Fibroblast of skin of scalp (primary cell): ENCODE results near the gene SBNO2.
"Not testable (repeated sequence)": the region's sequence is repeated elsewhere in the genome, so short reads cannot be mapped to it uniquely, and the experiment has no call there.

Source experiments
- DNase-seq: peaks from one replicate; pipeline ENCODE4 v3.0.0-alpha.2; 2013

Gene SBNO2

DNA sequence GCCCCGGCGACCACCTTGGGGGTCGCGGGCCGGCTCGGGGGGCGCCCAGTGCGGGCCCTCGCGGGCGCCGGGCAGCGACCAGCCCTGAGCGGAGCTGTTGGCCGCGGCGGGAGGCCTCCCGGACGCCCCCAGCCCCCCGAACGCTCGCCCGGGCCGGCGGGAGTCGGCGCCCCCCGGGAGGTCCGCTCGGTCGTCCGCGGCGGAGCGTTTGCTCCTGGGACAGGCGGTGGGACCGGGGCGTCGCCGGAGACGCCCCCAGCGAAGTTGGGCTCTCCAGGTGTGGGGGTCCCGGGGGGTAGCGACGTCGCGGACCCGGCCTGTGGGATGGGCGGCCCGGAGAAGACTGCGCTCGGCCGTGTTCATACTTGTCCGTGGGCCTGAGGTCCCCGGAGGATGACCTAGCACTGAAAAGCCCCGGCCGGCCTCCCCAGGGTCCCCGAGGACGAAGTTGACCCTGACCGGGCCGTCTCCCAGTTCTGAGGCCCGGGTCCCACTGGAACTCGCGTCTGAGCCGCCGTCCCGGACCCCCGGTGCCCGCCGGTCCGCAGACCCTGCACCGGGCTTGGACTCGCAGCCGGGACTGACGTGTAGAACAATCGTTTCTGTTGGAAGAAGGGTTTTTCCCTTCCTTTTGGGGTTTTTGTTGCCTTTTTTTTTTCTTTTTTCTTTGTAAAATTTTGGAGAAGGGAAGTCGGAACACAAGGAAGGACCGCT is 32.2 kb upstream of the SBNO2 start:
- DNase-seq: no peak

- DNase-seq: peak; percentile 98
Measured at GRCh38 chr19:1205114-1206099, 31.3 kb upstream of the SBNO2 start, which contains the start of gene STK11. Gene STK11 (plus strand): TSS chr19:1205778. CDS start chr19:1206914, 1,136 bp downstream.

- not testable (repeated sequence) for DNase-seq
Measured at GRCh38 chr19:1200614-1201013, 26.5 kb upstream of the SBNO2 start.

DNA sequence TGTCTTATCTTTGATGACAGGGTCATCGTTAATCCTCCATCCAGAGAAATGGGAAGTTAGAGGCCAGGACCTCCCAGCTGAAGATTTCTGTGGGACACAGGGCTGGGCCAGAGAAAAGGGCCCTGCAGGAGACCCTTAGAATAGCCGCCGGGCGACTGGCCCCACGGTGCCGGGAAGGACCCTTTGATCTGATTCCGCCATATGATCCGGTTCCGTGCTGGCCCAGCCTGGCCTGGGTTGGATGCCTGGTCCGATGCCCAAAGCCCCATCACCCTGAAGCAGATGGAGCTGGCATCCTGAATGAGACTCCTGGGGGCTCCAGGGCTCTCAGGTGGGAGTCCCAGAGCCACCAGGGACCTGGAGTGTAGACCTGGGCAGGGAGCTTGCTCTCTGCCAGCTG is 25.5 kb upstream of the SBNO2 start:
- no peak for DNase-seq

DNA sequence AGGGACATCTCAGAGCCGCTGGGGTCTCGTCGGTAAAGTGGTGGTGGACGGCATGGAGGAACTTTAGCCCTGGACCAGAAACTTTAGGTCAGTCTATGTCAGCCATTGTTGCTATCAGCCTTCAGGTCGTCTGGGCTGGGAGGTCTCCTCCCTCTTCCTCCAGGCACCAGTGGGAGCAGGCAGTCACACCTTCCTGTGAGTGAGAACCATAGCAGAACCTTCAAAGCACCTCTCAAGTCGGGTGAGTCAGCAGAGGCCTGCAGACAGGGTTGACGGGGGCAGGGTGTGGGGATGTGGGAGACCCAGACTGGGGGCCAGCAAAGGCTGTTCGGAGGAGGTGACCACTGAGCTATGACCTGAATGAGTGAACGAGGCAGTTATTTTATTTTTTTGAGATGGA is 15.4 kb upstream of the SBNO2 start:
- DNase-seq: no peak

- DNase-seq: no peak
Measured at GRCh38 chr19:1183543-1184172, 9.6 kb upstream of the SBNO2 start.

DNA sequence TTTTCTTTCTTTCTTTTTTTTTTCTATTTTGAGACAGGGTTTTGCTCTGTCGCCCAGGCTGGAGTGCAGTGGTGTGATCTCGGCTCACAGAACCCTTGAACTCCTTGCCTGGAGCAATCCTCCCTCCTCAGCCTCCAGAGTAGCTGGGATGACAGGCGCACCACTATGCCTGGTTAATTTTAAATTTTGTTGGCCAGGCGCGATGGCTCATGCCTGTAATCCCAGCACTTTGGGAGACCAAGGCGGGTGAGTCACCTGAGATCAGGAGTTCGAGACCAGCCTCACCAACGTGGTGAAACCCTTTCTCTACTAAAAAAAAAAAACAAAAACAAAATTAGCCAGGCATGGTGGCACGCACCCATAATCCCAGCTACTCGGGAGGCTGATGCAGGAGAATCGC is 8.7 kb upstream of the SBNO2 start:
- DNase-seq: no peak

DNA sequence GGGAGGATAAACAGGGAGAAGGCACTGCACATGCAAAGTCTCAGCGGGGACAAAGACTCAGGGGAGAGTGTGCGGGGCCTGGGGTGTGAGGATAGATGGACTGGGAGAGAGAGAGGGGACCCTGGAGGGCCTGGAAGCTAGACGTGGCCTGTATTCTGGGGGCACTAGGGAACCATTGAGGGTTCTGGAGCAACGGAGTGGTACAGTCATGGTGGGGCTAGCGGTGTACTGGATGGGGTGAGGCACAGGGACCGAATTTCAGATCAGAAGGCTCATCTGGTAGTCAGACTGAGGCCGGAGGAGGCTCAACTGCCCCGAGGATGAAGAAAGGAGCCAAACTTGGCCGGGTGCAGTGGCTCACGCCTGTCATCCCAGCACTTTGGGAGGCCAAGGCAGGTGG is 8.0 kb upstream of the SBNO2 start:
- no peak for DNase-seq

DNA sequence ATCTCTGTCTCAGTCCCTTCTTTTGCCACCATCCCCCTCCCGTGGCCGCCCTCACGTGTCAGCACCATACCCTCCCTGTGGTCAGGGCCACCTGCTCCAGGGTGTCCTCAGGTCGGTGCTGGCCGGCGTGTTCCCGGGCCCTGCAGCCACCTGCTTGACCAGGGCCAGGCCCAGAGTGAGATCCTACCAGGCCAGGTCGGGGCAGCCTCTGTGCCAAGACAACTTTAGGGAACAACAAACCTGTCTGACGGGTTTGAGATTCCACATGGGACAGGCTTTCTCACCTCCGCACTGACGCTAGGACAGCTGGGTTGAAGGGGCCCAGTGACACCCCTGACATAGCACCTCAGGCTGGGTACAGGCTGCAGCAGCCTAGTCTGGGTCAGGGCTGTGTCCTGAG is 7.5 kb upstream of the SBNO2 start:
- DNase-seq: no peak

- DNase-seq: peak; percentile 98
Measured at GRCh38 chr19:1177322-1178114, 3.5 kb upstream of the SBNO2 start.

- DNase-seq: no peak
Measured at GRCh38 chr19:1173159-1173844, 766 bp downstream of the SBNO2 start.

DNA sequence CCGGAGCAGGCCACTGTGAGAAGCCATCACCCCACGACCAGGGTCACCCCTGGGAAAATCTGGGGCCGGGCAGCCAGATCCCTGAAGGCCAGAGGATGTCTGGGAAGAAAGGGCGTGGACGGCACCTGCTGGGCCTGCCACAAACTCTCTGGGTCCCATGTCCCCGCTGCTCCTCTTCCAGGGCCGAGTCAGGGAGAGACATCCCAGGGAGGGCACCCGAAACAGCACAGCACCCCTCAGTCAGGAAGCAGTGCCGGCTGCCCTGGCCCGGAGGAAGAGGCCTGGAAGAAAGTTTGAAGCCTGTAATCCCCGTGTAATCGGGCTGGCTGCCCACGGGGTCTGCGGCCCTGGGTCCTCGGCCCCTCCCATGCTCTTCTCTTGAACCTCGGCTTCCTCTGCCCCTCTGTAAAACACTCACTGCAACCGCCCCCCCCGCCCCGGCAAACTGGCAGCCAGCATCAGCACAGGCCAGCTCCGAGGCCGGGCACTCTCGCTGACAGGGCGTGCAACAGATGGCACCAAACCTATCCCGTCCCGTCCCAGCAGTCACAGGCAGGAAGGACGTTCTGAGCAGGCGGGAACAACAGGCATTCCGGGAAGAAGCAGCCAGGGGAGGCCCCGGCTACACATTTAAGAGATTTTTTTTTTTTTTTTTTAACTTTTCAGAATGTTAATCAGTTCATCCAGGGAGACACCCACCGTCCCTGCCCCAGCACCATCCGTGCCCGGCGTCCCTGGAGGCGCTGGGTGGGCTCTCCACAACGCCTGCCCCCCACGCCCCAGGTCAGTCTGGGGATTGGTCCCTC is 1.5 kb downstream of the SBNO2 start:
- DNase-seq: peak; percentile 68

- DNase-seq: no peak
Measured at GRCh38 chr19:1171755-1172352, 2.2 kb downstream of the SBNO2 start.

DNA sequence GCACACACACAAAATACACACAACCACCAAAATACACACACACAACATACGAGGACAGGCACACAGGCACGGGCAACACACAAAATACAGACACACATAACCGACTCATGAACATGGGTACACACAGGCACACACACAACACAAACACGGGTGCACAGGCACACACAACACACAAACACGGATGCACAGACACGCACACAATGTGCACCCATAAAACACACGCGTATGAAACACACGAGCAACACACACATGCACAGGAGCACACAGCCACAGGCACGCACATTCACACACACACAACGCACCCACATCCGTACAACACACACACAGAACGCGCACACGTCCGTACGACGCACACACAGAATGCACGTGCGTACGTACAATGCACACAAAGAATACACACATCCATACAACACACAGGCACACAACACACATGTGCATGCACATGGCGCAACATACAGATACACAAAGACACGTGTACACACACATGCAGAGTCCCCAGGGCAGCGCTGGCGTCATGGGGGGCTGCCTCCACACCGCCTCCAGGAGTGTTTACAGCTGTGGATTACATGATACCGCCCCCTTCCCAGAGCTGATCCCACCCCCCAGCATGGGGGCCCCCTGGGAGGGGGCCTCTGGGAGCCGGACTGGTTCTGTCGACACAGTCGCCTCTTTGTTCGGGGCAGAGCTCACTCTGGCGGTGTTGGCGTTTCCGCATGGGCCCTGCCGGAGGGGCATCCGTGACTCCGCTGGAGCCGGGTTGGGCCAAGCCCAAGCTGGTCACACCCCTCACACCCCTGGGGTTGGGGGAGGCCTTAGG is 2.9 kb downstream of the SBNO2 start:
- DNase-seq: no peak

DNA sequence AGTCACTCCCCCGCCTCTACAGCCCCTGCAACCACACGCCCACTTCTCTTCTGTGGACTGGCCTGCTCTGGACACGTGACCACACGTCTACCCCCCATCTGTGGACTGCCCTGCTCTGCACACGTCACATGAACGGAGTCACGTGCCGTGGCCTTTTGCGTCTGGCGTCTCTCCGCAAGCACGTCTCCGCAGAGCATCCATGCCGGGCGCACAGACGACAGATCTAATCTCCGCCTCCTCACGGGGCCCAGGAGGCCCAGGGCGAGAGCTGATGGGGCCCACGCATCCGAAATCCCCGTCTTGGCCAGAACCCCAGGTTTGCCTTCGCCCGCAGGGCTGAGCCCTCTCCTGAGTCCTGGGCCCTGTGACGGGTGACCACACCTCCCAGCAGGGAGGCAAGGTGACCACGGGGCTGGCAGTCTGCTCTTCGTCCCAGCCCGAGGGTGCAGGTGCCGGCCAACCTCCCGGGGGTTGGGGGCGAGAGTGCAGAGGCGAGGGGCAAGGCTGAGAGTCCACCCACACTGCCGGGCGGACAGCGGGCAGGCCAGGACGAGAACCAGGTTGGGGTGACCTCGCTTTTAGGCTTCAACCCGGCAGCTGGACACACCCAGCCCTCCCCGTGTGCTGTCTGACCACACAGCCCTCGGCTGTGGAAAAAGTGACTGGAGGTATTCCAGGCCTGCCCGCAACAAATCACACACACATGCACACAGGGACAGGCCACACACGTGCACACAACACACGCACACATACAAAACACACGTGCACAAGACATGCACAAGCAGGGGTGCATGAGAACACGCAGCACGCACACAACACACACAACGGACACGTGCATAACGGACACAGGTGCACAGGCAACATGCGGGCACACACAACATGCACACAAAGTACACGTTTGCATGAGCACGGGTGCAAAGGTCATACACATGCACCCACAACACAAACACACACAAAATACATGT is 3.9 kb downstream of the SBNO2 start:
- DNase-seq: no peak

DNA sequence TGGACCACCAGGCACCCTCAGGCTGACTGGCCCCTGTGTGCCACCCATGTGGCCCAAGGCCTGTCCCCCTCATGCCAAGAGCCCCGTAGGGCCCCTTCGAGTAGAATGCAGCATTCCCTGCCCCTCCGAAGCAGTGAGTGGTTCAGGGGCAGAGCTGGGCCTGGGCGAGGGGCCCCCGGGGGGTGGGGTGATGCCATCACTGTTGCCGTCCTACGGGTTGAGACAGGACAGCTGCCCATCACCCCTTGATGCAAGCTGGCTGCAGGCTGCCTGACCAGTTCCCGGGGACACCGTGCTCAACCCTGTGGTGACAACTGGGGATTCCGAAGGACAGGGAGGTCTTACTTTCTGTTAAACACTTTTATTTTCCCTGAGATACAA is 4.7 kb downstream of the SBNO2 start:
- no peak for DNase-seq

DNA sequence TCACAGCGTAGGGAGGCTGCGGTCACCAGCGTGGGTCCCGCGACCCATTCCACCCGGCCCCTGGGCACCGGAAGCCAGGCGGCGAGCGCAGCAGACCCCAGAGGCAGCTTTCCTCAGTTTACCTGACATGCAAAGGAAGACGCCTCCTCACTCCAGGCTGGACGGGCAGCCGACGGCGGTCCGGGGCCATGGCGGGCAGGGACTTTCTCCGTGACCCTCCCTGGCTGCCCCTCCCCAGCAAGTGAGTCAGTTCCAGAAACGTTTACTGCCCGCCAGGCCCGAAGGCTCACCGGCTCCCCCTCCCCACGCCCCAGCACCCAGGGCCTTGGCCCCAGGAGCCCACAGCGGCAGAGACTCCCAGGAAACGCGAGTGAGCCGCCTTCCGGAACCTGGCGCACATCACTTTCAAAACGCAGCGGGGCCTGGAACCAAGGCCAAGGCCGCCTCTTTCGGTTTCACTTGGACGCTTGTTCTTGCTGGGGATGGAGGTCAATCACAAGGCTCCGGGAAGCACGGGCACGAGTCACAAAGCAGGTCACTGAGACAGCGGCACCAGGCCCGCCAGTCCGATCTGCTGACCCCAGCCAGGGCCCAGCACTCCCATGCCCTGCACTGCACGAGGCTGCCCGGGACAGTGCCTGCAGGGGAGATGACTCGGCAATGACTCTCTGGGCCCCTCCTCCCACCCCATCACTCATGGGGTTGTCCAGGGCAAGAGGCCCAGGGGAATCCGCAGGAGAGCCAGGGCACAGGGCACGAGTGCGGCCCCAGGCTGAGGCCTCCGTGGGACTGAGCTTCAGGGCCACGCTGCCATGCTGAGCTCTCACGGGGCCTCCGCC is 5.3 kb downstream of the SBNO2 start:
- peak; percentile 53 for DNase-seq
